Vagina (tissue), 2 donors: ENCODE measurements around the gene PHF23.

Source experiments
- POLR2A ChIP-seq, 2 donors: fragments of 450-650 bp; IDR thresholded peaks; one replicate each; pipeline ENCODE4 v1.6.1; 2017; ENCODE audit warnings: antibody characterized with exemption in 2 of 2, mild to moderate bottlenecking in 2 of 2, moderate library complexity in 2 of 2
- TF ChIP-seq, protein P1 (sequence below), 3 experiments: fragments of 450-650 bp in 2 of 3; fragments of 200-600 bp in 1 of 3; sonication (generic) in 1 of 3; IDR thresholded peaks; one replicate each; pipeline ENCODE4 v1.5.1; 2017 to 2019; ENCODE audit warnings: antibody characterized with exemption in 3 of 3, mild to moderate bottlenecking in 2 of 3, moderate library complexity in 2 of 3

DNA sequence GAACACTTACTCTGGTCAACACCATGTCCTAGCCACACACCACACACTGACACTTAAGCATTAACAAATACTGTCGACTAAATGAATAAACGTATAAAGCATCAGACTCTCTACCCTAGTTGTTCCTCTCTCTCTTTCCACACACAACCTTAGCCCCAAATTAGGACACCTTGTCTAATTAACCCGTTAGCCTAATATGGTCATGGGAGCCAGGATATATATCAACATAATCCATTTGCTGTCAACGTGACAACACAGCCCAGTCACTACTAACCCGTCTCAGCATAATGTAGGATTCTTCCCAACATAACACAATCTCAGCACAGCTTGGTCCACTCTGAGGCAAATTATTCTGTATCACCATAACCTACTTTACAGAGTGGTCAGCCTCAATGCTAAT is 7.1 kb downstream of the PHF23 start:
- TF ChIP-seq, protein P1, sequence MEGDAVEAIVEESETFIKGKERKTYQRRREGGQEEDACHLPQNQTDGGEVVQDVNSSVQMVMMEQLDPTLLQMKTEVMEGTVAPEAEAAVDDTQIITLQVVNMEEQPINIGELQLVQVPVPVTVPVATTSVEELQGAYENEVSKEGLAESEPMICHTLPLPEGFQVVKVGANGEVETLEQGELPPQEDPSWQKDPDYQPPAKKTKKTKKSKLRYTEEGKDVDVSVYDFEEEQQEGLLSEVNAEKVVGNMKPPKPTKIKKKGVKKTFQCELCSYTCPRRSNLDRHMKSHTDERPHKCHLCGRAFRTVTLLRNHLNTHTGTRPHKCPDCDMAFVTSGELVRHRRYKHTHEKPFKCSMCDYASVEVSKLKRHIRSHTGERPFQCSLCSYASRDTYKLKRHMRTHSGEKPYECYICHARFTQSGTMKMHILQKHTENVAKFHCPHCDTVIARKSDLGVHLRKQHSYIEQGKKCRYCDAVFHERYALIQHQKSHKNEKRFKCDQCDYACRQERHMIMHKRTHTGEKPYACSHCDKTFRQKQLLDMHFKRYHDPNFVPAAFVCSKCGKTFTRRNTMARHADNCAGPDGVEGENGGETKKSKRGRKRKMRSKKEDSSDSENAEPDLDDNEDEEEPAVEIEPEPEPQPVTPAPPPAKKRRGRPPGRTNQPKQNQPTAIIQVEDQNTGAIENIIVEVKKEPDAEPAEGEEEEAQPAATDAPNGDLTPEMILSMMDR (IDR thresholded peaks at IDR 0.05) = no peak
- TF ChIP-seq POLR2A (IDR thresholded peaks at IDR 0.05) = no peak
